Smooth muscle cell (in vitro differentiated cells): ENCODE results near the gene LMCD1. TPM values are rescaled to one million over a fixed set of nuclear protein-coding genes. Genes with fewer than 3 reads are reported as not detected.

Experiments used
- DNase-seq: peaks from one replicate; lab custom pipeline; 2025; ENCODE audit not compliant: unreplicated experiment; lab: John Stamatoyannopoulos, UW
- H2AFZ ChIP-seq: fragments of 200-600 bp; sonication (generic); 2 replicates; pipeline ENCODE4 v1.6.0; 2016; ENCODE audit warnings: antibody characterized with exemption, low read depth, mild to moderate bottlenecking
- H3F3A ChIP-seq: fragments of 200-600 bp; sonication (generic); 2 replicates; pipeline ENCODE4 v1.6.0; 2017; ENCODE audit warnings: antibody characterized with exemption, low read depth
- H3K27ac ChIP-seq: fragments of 200-600 bp; sonication (generic); 2 replicates; pipeline ENCODE4 v1.5.1; 2016; ENCODE audit warnings: low read depth, mild to moderate bottlenecking
- H3K27me3 ChIP-seq: fragments of 200-600 bp; sonication (generic); 2 replicates; pipeline ENCODE4 v1.6.1; 2016; ENCODE audit warnings: low read depth, mild to moderate bottlenecking
- H3K36me3 ChIP-seq: fragments of 200-600 bp; sonication (generic); 2 replicates; pipeline ENCODE4 v1.5.1; 2016; ENCODE audit warnings: low read depth
- H3K4me1 ChIP-seq: fragments of 200-600 bp; sonication (generic); 2 replicates; pipeline ENCODE4 v1.5.1; 2016; ENCODE audit warnings: low read depth
- H3K4me2 ChIP-seq: fragments of 200-600 bp; sonication (generic); 2 replicates; pipeline ENCODE4 v1.6.0; 2016; ENCODE audit warnings: mild to moderate bottlenecking
- H3K4me3 ChIP-seq: fragments of 200-600 bp; sonication (generic); 2 replicates; pipeline ENCODE4 v1.5.1; 2016; ENCODE audit warnings: mild to moderate bottlenecking
- H3K79me2 ChIP-seq: fragments of 200-600 bp; sonication (generic); 2 replicates; pipeline ENCODE4 v1.6.0; 2016; ENCODE audit warnings: low read depth, mild to moderate bottlenecking
- H3K9ac ChIP-seq: fragments of 200-600 bp; sonication (generic); 2 replicates; pipeline ENCODE4 v1.6.0; 2016; ENCODE audit warnings: low read depth
- H3K9me3 ChIP-seq: fragments of 200-600 bp; sonication (generic); replicated peaks from 2 replicates; pipeline ENCODE4 v1.5.1; 2016; ENCODE audit warnings: low read depth
- H4K20me1 ChIP-seq: fragments of 200-600 bp; sonication (generic); 2 replicates; pipeline ENCODE4 v1.6.0; 2016; ENCODE audit warnings: low read depth
- WGBS: methylation state at CpG from one replicate; pipeline ENCODE4 v1.1.7; 2016; ENCODE audit warnings: low lambda C conversion rate; 5-methylcytosine and 5-hydroxymethylcytosine counted together
- polyA plus RNA-seq: library from polyadenylated mRNA; unstranded; fragments of >200 nt; fragmentation: Nextera tagmentation; extraction: Ambion mirVana; gene quantifications from 2 replicates; pipeline ENCODE4 v1.2.1, GENCODE V29; 2016
- total RNA-seq: library from RNA; depleted of rRNA; stranded (reverse); fragments of >200 nt; gene quantifications from 2 replicates; pipeline ENCODE4 v1.2.3, GENCODE V29; 2014
- TF ChIP-seq, protein P1 (sequence below): fragments of 200-600 bp; sonication (generic); IDR thresholded peaks from 2 replicates; pipeline ENCODE4 v1.5.1; 2017; ENCODE audit warnings: borderline replicate concordance, mild to moderate bottlenecking, antibody characterized with exemption; ENCODE audit not compliant: insufficient read depth, poor library complexity, severe bottlenecking

The LMCD1 gene
- total and polyA plus RNA-seq, 2 experiments from 2014 or later = 187 to 524 TPM

DNA sequence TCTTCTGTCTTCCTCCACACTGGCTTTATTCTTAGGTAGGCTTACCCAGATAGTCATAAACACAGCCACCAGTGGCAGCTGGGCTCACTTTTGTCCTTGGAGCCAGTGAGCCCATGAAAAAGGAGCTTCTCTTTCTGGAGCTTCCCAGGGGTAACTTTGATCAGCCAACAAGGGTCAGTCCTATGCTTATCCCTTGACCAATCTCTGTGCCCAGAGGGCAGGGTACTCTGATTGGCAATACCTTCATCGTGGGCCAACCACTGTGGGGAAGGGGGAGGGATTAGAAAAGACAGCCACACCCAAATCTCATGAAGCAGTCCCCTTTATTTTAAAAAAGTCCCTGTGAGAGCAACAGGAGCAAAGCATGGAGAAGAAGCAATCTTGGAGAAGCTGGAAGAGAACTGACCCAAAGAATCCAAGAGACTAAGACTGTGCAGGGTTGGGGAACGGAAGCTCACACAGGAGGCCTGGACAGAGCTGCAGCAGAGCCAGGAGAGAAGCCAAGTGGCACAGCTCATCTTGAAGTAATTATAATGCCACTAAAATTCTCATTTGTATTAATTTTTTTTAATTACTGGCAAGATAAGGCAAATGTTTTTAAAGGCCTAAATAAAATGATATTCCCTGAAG, 72.5 kb downstream of the LMCD1 start:
- Histone ChIP-seq H3K4me2 (no peak overlapping the region), H3K79me2 (no peaks in the 10 kb centered on the region), H3K4me1 (peaks cover 3% of the 10 kb centered on the region), H4K20me1 (no peaks in the 10 kb centered on the region), H3K36me3 (peaks cover 13% of the 10 kb centered on the region), H3F3A (peaks cover 67% of the 10 kb centered on the region), H3K27me3 (no peaks in the 10 kb centered on the region), H3K27ac (peak overlapping the region; percentile 66), H3K9ac (no peak overlapping the region), H3K4me3 (no peak overlapping the region), H3K9me3 (no peaks in the 10 kb centered on the region), H2AFZ (no peak overlapping the region)
- 93% methylated on average over 2 of the region's 2 CpGs for WGBS
- no peak for DNase-seq
- TF ChIP-seq, protein P1, sequence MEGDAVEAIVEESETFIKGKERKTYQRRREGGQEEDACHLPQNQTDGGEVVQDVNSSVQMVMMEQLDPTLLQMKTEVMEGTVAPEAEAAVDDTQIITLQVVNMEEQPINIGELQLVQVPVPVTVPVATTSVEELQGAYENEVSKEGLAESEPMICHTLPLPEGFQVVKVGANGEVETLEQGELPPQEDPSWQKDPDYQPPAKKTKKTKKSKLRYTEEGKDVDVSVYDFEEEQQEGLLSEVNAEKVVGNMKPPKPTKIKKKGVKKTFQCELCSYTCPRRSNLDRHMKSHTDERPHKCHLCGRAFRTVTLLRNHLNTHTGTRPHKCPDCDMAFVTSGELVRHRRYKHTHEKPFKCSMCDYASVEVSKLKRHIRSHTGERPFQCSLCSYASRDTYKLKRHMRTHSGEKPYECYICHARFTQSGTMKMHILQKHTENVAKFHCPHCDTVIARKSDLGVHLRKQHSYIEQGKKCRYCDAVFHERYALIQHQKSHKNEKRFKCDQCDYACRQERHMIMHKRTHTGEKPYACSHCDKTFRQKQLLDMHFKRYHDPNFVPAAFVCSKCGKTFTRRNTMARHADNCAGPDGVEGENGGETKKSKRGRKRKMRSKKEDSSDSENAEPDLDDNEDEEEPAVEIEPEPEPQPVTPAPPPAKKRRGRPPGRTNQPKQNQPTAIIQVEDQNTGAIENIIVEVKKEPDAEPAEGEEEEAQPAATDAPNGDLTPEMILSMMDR = no peak

DNA sequence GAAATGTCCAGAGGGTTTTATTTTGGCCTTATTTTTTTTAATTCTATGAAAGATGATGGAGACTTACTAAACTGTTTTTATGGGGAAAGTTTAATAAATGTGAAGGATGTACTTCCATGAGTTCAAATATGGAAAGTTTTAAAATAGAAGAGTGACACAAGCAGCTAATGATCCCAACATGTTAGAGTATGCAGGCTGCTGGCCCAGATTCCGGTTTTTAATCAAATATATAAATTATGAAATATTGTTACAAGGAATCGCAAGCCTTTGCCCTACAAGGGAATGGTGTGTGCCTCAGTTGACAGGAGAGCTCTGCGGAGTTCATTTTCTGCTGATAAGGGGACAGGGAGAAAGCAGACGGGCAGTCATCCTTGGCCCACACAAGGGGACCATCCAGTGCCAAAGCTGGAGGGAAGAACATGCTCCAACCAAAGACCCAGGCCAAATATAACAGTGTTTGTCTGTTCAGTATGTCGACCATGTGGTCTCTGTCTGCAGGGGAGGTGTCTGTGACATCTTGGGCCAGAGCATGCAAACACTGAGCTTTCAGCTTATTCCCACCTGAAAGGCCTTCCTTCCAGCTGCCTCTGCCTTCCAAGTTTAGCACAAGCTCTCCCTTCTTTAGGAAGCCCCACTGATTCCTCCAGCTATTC, 73.2 kb downstream of the LMCD1 start:
- H3K27me3 ChIP-seq = no peaks in the 10 kb centered on the region
- no peak overlapping the region for H2AFZ ChIP-seq
- H3K4me1 ChIP-seq = peaks cover 3% of the 10 kb centered on the region
- H3K4me3 ChIP-seq = no peak overlapping the region
- peaks cover 13% of the 10 kb centered on the region for H3K36me3 ChIP-seq
- no peaks in the 10 kb centered on the region for H4K20me1 ChIP-seq
- no peaks in the 10 kb centered on the region for H3K9me3 ChIP-seq
- H3K9ac ChIP-seq = no peak overlapping the region
- H3F3A ChIP-seq = peaks cover 70% of the 10 kb centered on the region
- peak overlapping the region; percentile 66 for H3K27ac ChIP-seq
- no peak overlapping the region for H3K4me2 ChIP-seq
- H3K79me2 ChIP-seq = no peaks in the 10 kb centered on the region
- TF ChIP-seq, protein P1 = no peak
- no peak for DNase-seq
- 96% methylated on average over 5 of the region's 5 CpGs for WGBS

DNA sequence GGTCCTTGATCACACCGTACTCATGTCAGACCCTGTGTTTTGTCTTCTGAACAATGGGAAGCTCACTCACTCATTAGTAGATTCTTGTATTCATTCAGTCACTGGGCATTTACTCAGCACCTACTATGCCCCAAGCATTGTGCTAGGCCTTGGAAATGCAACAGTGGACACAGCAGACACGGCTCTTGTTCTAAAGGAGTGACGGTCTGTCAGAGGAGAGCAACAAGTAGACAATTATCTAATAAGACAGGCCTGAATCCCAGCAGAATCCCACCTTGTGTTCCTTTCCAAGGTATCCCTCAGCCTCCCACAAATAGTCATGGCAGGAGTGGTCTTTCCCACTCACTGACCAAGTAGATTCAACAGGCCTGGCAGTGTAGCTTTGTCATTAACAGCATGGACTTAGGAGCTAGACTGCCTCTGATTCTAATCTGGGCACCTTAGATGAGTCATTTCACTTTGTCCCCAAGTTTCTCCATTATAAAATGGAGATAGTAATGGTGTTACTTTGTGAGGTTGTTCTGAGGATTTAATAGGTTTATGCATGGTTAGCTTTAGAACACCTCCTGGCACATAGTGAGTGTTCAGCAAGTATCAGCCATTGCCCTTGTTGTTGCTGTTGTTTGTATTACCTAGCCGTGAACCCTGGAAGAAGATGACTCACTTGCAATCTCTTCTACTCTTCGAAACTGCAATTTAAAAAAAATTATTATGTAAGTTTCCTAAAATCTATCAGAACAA, 73.9 kb downstream of the LMCD1 start:
- Histone ChIP-seq H3K4me3 (no peak overlapping the region), H4K20me1 (no peaks in the 10 kb centered on the region), H2AFZ (no peak overlapping the region), H3K27me3 (no peaks in the 10 kb centered on the region), H3K4me1 (peaks cover 3% of the 10 kb centered on the region), H3F3A (peaks cover 70% of the 10 kb centered on the region), H3K27ac (peak overlapping the region; percentile 66), H3K4me2 (peak overlapping the region; percentile 10), H3K36me3 (peaks cover 13% of the 10 kb centered on the region), H3K79me2 (no peaks in the 10 kb centered on the region), H3K9ac (no peak overlapping the region), H3K9me3 (no peaks in the 10 kb centered on the region)
- WGBS = 72% methylated on average over 5 of the region's 5 CpGs
- no peak for DNase-seq
- TF ChIP-seq, protein P1 = no peak
